Fibroblast of the conjunctiva (primary cell): ENCODE results near the gene NFYA.
"Not testable (repeated sequence)": the region's sequence is repeated elsewhere in the genome, so short reads cannot be mapped to it uniquely, and the experiment has no call there.

Experiments
- DNase-seq: peaks from one replicate; pipeline ENCODE4 v3.0.0-alpha.2; 2010; ENCODE audit warnings: low read depth

Gene NFYA

GRCh38 chr6:41115027-41115426 is 42.3 kb downstream of the NFYA start:
- DNase-seq = not testable (repeated sequence)

- no peak for DNase-seq
These were observed 46.7 kb downstream of the NFYA start for GRCh38 chr6:41119508-41119907.

GRCh38 chr6:41120058-41120457 is 47.3 kb downstream of the NFYA start:
- DNase-seq = no peak

GRCh38 chr6:41122373-41122772 is 49.6 kb downstream of the NFYA start:
- DNase-seq = no peak

GRCh38 chr6:41122918-41123317 is 50.1 kb downstream of the NFYA start:
- no peak for DNase-seq

- no peak for DNase-seq
These were observed 52.5 kb downstream of the NFYA start for GRCh38 chr6:41125282-41125681.

- no peak for DNase-seq
These were observed 59.5 kb downstream of the NFYA start for GRCh38 chr6:41132254-41132653.

GRCh38 chr6:41135062-41135832 is 62.5 kb downstream of the NFYA start:
- DNase-seq = no peak

- DNase-seq = no peak
These were observed 64.1 kb downstream of the NFYA start for GRCh38 chr6:41136911-41137310.

- DNase-seq = no peak
These were observed 75.1 kb downstream of the NFYA start for GRCh38 chr6:41147917-41148316.
